HEK293 (cell line): ENCODE results near the gene WDR1.

Source experiments
- CTCF ChIA-PET: fragments of 350-600 bp; formaldehyde crosslinking; extraction: SDS; loops from one replicate; lab custom pipeline; 2021; ENCODE audit warnings: antibody characterized with exemption; lab: Yijun Ruan, JAX
- POLR2A ChIA-PET: fragments of 300-600 bp; formaldehyde crosslinking; extraction: SDS; loops from one replicate; lab custom pipeline; 2020; ENCODE audit warnings: antibody characterized with exemption, inconsistent platforms; lab: Yijun Ruan, JAX
- H3K27ac ChIP-seq: fragments of 200-500 bp; sonication (Bioruptor generic); 2 replicates; pipeline ENCODE4 v1.5.1; 2014; ENCODE audit warnings: low read depth, low read length, control low read depth, inconsistent platforms; ENCODE audit errors: extremely low read depth
- H3K36me3 ChIP-seq, 2 experiments: fragments of 200-500 bp in 1 of 2; sonication (Bioruptor generic) in 1 of 2; 1 replicate in 1 of 2; 2 replicates in 1 of 2; pipeline ENCODE4 v1.5.1; 2014 to 2017; ENCODE audit warnings: inconsistent platforms in 2 of 2, low read length in 2 of 2; ENCODE audit not compliant: control insufficient read depth in 2 of 2, insufficient read depth in 1 of 2
- H3K4me1 ChIP-seq: fragments of 200-500 bp; sonication (Bioruptor generic); 2 replicates; pipeline ENCODE4 v1.5.1; 2014; ENCODE audit warnings: mild to moderate bottlenecking, low read length, inconsistent platforms; ENCODE audit not compliant: control insufficient read depth, insufficient read depth
- H3K4me3 ChIP-seq: 2 replicates; pipeline ENCODE4 v1.5.1; 2011; ENCODE audit warnings: low read depth, mild to moderate bottlenecking, control low read depth, low read length, moderate library complexity
- H3K9me3 ChIP-seq: fragments of 200-500 bp; sonication (Bioruptor generic); 2 replicates; pipeline ENCODE4 v1.5.1; 2014; ENCODE audit warnings: low read depth, low read length, inconsistent platforms; ENCODE audit not compliant: control insufficient read depth, insufficient read depth
- FEZF1 ChIP-seq: fragments of 450-650 bp; formaldehyde crosslinking; IDR thresholded peaks from 2 replicates; pipeline ENCODE4 v1.5.1; 2016; ENCODE audit warnings: missing biosample characterization, missing genetic modification characterization
- KLF9 ChIP-seq: fragments of 450-650 bp; formaldehyde crosslinking; IDR thresholded peaks from 2 replicates; pipeline ENCODE4 v1.5.1; 2016; ENCODE audit warnings: missing biosample characterization, missing genetic modification characterization, low read depth
- MYNN ChIP-seq: fragments of 450-650 bp; formaldehyde crosslinking; IDR thresholded peaks from 2 replicates; pipeline ENCODE4 v1.5.1; 2016; ENCODE audit warnings: missing biosample characterization, missing genetic modification characterization, borderline replicate concordance
- OVOL3 ChIP-seq: fragments of 450-650 bp; formaldehyde crosslinking; IDR thresholded peaks from 2 replicates; pipeline ENCODE4 v1.5.1; 2016; ENCODE audit warnings: missing biosample characterization, missing genetic modification characterization
- SETDB1 ChIP-seq: IDR thresholded peaks from one replicate; pipeline ENCODE4 v1.6.1; 2017; ENCODE audit warnings: mild to moderate bottlenecking, low read length, moderate library complexity, mixed read lengths; ENCODE audit not compliant: insufficient read length
- YY1 ChIP-seq: fragments of 450-650 bp; formaldehyde crosslinking; IDR thresholded peaks from 2 replicates; pipeline ENCODE4 v1.5.1; 2018; ENCODE audit warnings: missing biosample characterization, missing genetic modification characterization
- ZFP3 ChIP-seq: fragments of 450-650 bp; formaldehyde crosslinking; IDR thresholded peaks from 2 replicates; pipeline ENCODE4 v1.5.1; 2016; ENCODE audit warnings: low read depth, missing biosample characterization, missing genetic modification characterization
- ZIC2 ChIP-seq: fragments of 450-650 bp; formaldehyde crosslinking; IDR thresholded peaks from 2 replicates; pipeline ENCODE4 v1.5.1; 2016; ENCODE audit warnings: missing biosample characterization, missing genetic modification characterization
- ZNF146 ChIP-seq: fragments of 450-650 bp; formaldehyde crosslinking; IDR thresholded peaks from 2 replicates; pipeline ENCODE4 v1.5.1; 2016; ENCODE audit warnings: missing biosample characterization, missing genetic modification characterization
- ZNF174 ChIP-seq: fragments of 450-650 bp; formaldehyde crosslinking; IDR thresholded peaks from 2 replicates; pipeline ENCODE4 v1.5.0; 2017; ENCODE audit warnings: missing biosample characterization, mild to moderate bottlenecking, missing genetic modification characterization
- ZNF274 ChIP-seq, 2 experiments: fragments of 200-500 bp in 1 of 2; fragments of 450-650 bp in 1 of 2; sonication (Bioruptor generic) in 1 of 2; formaldehyde crosslinking in 1 of 2; IDR thresholded peaks; 2 replicates each; pipeline versions ENCODE4 v1.5.1 to v1.6.1; 2014 to 2016; ENCODE audit warnings: borderline replicate concordance in 1 of 2, inconsistent platforms in 1 of 2, low read length in 1 of 2, missing biosample characterization in 1 of 2, missing genetic modification characterization in 1 of 2
- ZNF391 ChIP-seq: fragments of 450-650 bp; formaldehyde crosslinking; IDR thresholded peaks from 2 replicates; pipeline ENCODE4 v1.5.1; 2016; ENCODE audit warnings: low read depth, missing biosample characterization, missing genetic modification characterization, borderline replicate concordance
- ZNF513 ChIP-seq: fragments of 450-650 bp; IDR thresholded peaks from 2 replicates; pipeline ENCODE4 v1.5.1; 2018; ENCODE audit warnings: missing biosample characterization, missing genetic modification characterization
- ZNF544 ChIP-seq: fragments of 450-650 bp; formaldehyde crosslinking; IDR thresholded peaks from 2 replicates; pipeline ENCODE4 v1.5.0; 2017; ENCODE audit warnings: missing biosample characterization, missing genetic modification characterization
- ZNF555 ChIP-seq: fragments of 450-650 bp; formaldehyde crosslinking; conservative IDR thresholded peaks from 2 replicates; pipeline ENCODE4 v1.5.1; 2017; ENCODE audit warnings: missing biosample characterization, mild to moderate bottlenecking, missing genetic modification characterization, inconsistent platforms
- ZNF677 ChIP-seq: fragments of 450-650 bp; IDR thresholded peaks from 2 replicates; pipeline ENCODE4 v1.5.0; 2018; ENCODE audit warnings: missing biosample characterization, mild to moderate bottlenecking, missing genetic modification characterization, moderate library complexity
- ZNF701 ChIP-seq: fragments of 450-650 bp; formaldehyde crosslinking; IDR thresholded peaks from 2 replicates; pipeline ENCODE4 v1.5.1; 2016; ENCODE audit warnings: missing biosample characterization, missing genetic modification characterization
- ZNF776 ChIP-seq: fragments of 450-650 bp; formaldehyde crosslinking; IDR thresholded peaks from 2 replicates; pipeline ENCODE4 v1.5.0; 2017; ENCODE audit warnings: missing biosample characterization, missing genetic modification characterization, borderline replicate concordance
- ZNF785 ChIP-seq: fragments of 450-650 bp; formaldehyde crosslinking; IDR thresholded peaks from 2 replicates; pipeline ENCODE4 v1.5.1; 2016; ENCODE audit warnings: missing biosample characterization, missing genetic modification characterization
- ZNF830 ChIP-seq: fragments of 450-650 bp; IDR thresholded peaks from 2 replicates; pipeline ENCODE4 v1.5.0; 2018; ENCODE audit warnings: missing biosample characterization, missing genetic modification characterization, low read depth, mild to moderate bottlenecking, moderate library complexity
- ZNF843 ChIP-seq: fragments of 450-650 bp; formaldehyde crosslinking; IDR thresholded peaks from 2 replicates; pipeline ENCODE4 v1.5.1; 2016; ENCODE audit warnings: missing biosample characterization, missing genetic modification characterization
- ZSCAN30 ChIP-seq: fragments of 450-650 bp; IDR thresholded peaks from 2 replicates; pipeline ENCODE4 v1.5.1; 2018; ENCODE audit warnings: missing biosample characterization, mild to moderate bottlenecking, missing genetic modification characterization, moderate library complexity
- TF ChIP-seq, protein P1 (sequence below): fragments of 450-650 bp; formaldehyde crosslinking; IDR thresholded peaks from 2 replicates; pipeline ENCODE4 v1.5.1; 2016; ENCODE audit warnings: missing biosample characterization, missing genetic modification characterization

The WDR1 gene

DNA sequence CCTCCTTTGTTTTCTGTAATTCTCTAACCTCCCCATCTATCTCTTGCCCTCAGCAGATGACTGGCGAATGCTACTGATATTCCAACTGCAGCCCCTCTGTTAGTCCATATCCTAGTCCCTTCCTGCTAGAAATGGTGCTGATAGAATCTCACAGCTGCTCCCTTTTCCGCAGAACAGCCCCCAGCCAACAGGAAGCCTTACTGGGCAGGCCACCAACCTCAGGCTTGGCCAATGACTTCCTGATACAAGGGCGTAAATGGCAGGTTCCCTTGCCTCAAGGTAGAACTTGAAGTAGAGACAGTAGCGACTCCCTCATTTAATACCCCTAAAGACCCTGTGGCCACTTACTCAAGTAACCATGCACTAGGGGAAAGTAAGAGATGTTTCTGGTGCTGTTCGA lies 68.6 kb downstream of the WDR1 start:
- CTCF ChIA-PET, result no interaction called here
- Histone ChIP-seq H3K4me1 (no peaks in the 10 kb centered on the region), H3K4me3 (no peak overlapping the region), H3K27ac (no peak overlapping the region), H3K9me3 (no peaks in the 10 kb centered on the region), H3K36me3 (no peaks in the 10 kb centered on the region)
- TF ChIP-seq ZNF555 (tag by site-specific recombination) (no peak), ZNF677 (tag by site-specific recombination) (no peak), SETDB1 (no peak), ZIC2 (tag by site-specific recombination) (no peak), MYNN (no peak), ZNF843 (tag by site-specific recombination) (no peak)
- POLR2A ChIA-PET, result no interaction called here

- H3K4me3 ChIP-seq, result no peak overlapping the region
- H3K27ac ChIP-seq, result no peak overlapping the region
- ChIA-PET POLR2A (no interaction called here), CTCF (no interaction called here)
- no peaks in the 10 kb centered on the region for H3K4me1 ChIP-seq
- no peaks in the 10 kb centered on the region for H3K9me3 ChIP-seq
- no peaks in the 10 kb centered on the region for H3K36me3 ChIP-seq
- no peak for TF ChIP-seq ZNF391 (tag by site-specific recombination)
- TF ChIP-seq ZFP3, result no peak
- TF ChIP-seq KLF9 (tag by site-specific recombination), result no peak
- TF ChIP-seq, all 188 proteins: peak for 0
These were observed 70.1 kb downstream of the WDR1 start for GRCh38 chr4:10046471-10046870.

GRCh38 chr4:10045481-10045880 lies 71.1 kb downstream of the WDR1 start:
- ChIA-PET CTCF (no interaction called here), POLR2A (no interaction called here)
- Histone ChIP-seq H3K4me1 (no peaks in the 10 kb centered on the region), H3K27ac (no peak overlapping the region), H3K36me3 (no peaks in the 10 kb centered on the region), H3K4me3 (no peak overlapping the region), H3K9me3 (no peaks in the 10 kb centered on the region)
- TF ChIP-seq YY1 (tag by site-specific recombination) (no peak), ZNF274 (IDR thresholded peaks at IDR 0.05; ENCODE audit: low read length) (no peak), ZNF274 (tag by site-specific recombination; IDR thresholded peaks at IDR 0.05; ENCODE audit: borderline replicate concordance) (no peak), ZNF776 (no peak), ZNF513 (tag by site-specific recombination) (no peak), ZNF391 (tag by site-specific recombination) (no peak), ZSCAN30 (no peak), ZNF146 (no peak), OVOL3 (tag by site-specific recombination) (no peak), FEZF1 (tag by site-specific recombination) (no peak), ZNF174 (tag by site-specific recombination) (no peak), ZNF830 (tag by site-specific recombination) (no peak), ZNF701 (tag by site-specific recombination) (no peak), ZNF544 (tag by site-specific recombination) (no peak), ZNF785 (tag by site-specific recombination) (no peak)
- TF ChIP-seq, protein P1, sequence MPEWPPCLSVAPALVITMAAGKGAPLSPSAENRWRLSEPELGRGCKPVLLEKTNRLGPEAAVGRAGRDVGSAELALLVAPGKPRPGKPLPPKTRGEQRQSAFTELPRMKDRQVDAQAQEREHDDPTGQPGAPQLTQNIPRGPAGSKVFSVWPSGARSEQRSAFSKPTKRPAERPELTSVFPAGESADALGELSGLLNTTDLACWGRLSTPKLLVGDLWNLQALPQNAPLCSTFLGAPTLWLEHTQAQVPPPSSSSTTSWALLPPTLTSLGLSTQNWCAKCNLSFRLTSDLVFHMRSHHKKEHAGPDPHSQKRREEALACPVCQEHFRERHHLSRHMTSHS (tag by site-specific recombination), result no peak
